Hematopoietic multipotent progenitor cell treated with erythropoietin and hydrocortisone succinate and interleukin-3 and kit ligand, for 15 days (in vitro differentiated cells): ENCODE results near the gene NETO1.

ENCODE experiments used
- DNase-seq: peaks from one replicate; pipeline ENCODE4 v3.0.0-alpha.2; 2015; ENCODE audit warnings: low spot score

The NETO1 gene

GRCh38 chr18:72727038-72727655, 140.6 kb downstream of the NETO1 start:
- no peak for DNase-seq

DNA sequence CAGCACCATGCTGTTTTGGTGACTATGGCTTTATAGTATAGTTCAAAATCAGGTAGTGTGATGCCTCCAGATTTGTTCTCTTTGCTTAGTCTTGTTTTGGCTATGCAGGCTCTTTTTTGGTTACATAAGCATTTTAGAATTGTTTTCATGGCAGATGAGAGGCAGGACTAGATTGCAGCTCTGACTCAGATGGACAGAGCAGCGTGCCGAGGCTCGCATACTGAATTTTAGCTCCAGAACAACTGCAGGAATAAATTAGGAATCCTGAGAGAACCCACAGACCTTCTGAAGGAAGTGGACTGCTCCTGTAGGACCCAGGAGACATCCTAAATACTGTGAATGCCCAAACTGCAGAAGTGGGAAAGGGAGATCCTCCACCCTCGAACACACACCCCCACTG, 141.6 kb downstream of the NETO1 start:
- DNase-seq, result no peak

GRCh38 chr18:72721330-72721729, 146.5 kb downstream of the NETO1 start:
- DNase-seq, result no peak

DNA sequence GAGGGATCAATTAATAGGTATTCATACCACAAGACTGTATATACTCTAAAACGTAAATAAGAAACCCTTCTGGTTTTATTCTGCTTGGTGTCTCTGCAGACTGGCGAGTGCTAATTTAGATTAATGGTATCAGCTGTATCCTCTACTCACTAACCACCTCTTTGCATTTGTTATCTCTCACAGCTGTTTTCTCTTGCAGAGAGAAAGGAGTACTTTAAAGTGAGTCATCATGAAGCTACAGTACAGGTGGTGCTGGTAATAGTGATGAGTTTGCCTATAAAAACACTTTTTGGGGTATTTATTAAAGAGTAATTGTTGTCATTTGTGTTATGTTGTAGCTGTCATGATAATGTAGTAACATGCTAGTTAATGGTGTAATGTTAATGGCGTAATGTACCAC, 147.7 kb downstream of the NETO1 start:
- DNase-seq, result no peak

DNA sequence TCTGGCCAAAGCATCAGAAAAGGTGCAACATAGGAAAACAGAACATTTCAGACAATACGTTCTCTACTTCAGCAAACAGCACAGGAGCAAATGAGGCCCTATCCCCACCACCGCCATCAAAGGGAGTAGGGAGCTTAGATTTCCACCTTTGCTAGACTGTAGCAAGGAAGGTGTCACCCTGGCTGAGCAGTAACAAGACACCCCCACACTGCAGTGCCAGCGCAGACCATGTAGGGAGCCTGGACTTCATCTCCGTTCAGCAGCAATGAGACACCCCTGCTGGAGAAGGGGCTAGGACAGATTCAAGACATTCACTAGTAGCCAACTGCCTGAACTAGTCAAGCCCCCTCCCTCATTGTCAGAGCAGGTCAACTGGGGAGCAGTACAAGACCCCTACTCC, 163.6 kb downstream of the NETO1 start:
- no peak for DNase-seq

- DNase-seq, result no peak
Measured at GRCh38 chr18:72700961-72701710, 166.7 kb downstream of the NETO1 start.

DNA sequence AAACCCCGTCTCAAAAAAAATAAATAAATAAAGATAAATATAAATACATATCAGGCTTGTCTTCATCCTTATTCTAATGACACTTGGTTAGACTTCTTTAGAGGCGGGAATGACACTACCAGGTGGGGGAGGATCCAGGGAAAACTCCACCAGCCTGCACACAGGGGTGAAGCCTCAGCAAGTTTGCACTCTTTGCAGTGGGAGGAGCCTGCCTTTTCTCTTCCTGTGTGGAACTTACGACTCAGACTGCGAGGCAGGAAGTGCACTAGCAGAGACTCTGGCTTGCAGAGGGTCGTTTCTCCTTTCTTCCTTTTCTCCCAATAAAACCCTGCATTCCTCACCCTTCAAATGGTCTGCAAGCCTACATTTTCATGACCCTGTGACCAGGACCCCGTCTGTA, 170.1 kb downstream of the NETO1 start:
- DNase-seq, result no peak

DNA sequence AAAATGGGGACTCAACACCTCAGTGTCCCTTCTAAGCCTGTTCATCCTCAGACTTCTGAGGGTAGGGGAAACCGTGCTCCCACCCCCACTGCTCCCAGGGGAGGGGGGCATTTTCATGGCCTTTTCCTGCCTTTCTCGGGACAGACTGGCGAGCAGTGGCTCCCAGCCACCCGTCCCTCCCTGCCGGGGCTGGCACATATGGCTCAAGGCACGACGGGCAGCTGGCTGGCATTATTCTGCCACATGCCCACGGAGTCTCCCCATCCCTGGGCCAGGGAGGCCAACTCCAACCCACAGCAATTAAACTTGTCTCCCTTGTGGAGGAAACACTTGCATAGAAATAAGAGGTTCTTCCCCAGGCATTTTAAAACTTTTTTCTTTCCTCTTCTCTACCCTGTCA, 175.2 kb downstream of the NETO1 start:
- no peak for DNase-seq
